ENCODE results near the gene MLYCD.

Gene MLYCD

GRCh38 chr16:83954577-83955016, 55.7 kb downstream of the MLYCD start:
- H3K9ac ChIP-seq = no peak overlapping the region
- no peak overlapping the region for H3K27ac ChIP-seq
- no peak overlapping the region for H2AFZ ChIP-seq
- H3K36me3 ChIP-seq (ENCODE audit: control insufficient read depth, insufficient read depth, low read length) = no peaks in the 10 kb centered on the region
- no peaks in the 10 kb centered on the region for H3K79me2 ChIP-seq
- peak overlapping the region; percentile 95 for H3K4me2 ChIP-seq (ENCODE audit: low read length)
- TF ChIP-seq CTCF (IDR thresholded peaks at IDR 0.05) = no peak
- H3K27me3 ChIP-seq (ENCODE audit: control insufficient read depth, insufficient read depth, low read length) = no peaks in the 10 kb centered on the region
- no peaks in the 10 kb centered on the region for H3K9me3 ChIP-seq (ENCODE audit: control insufficient read depth, low read length)
- H3K4me3 ChIP-seq (ENCODE audit: low read depth, low read length) = no peak overlapping the region
- peaks cover 13% of the 10 kb centered on the region for H3K4me1 ChIP-seq

GRCh38 chr16:83955218-83956130, 56.6 kb downstream of the MLYCD start:
- Histone ChIP-seq H3K4me1 (peaks cover 13% of the 10 kb centered on the region), H3K9ac (no peak overlapping the region), H3K4me2 (ENCODE audit: low read length) (no peak overlapping the region), H2AFZ (no peak overlapping the region), H3K4me3 (ENCODE audit: low read depth, low read length) (no peak overlapping the region), H3K27me3 (ENCODE audit: control insufficient read depth, insufficient read depth, low read length) (no peaks in the 10 kb centered on the region), H3K36me3 (ENCODE audit: control insufficient read depth, insufficient read depth, low read length) (no peaks in the 10 kb centered on the region), H3K79me2 (no peaks in the 10 kb centered on the region), H3K9me3 (ENCODE audit: control insufficient read depth, low read length) (no peaks in the 10 kb centered on the region), H3K27ac (no peak overlapping the region)
- no peak for TF ChIP-seq CTCF (IDR thresholded peaks at IDR 0.05)

- Histone ChIP-seq H3K9ac (no peak overlapping the region), H3K4me3 (ENCODE audit: low read depth, low read length) (no peak overlapping the region), H3K4me1 (peaks cover 13% of the 10 kb centered on the region), H3K79me2 (no peaks in the 10 kb centered on the region), H3K9me3 (ENCODE audit: control insufficient read depth, low read length) (no peaks in the 10 kb centered on the region), H3K27me3 (ENCODE audit: control insufficient read depth, insufficient read depth, low read length) (no peaks in the 10 kb centered on the region), H3K4me2 (ENCODE audit: low read length) (no peak overlapping the region), H2AFZ (peak overlapping the region; percentile 27), H3K36me3 (ENCODE audit: control insufficient read depth, insufficient read depth, low read length) (no peaks in the 10 kb centered on the region), H3K27ac (no peak overlapping the region)
- TF ChIP-seq CTCF (IDR thresholded peaks at IDR 0.05) = peak; percentile 86
Measured at GRCh38 chr16:83956336-83957289, 57.7 kb downstream of the MLYCD start.

- no peak for TF ChIP-seq CTCF (IDR thresholded peaks at IDR 0.05)
- Histone ChIP-seq H3K36me3 (ENCODE audit: control insufficient read depth, insufficient read depth, low read length) (no peaks in the 10 kb centered on the region), H3K9ac (no peak overlapping the region), H2AFZ (no peak overlapping the region), H3K4me3 (ENCODE audit: low read depth, low read length) (no peak overlapping the region), H3K27ac (no peak overlapping the region), H3K79me2 (no peaks in the 10 kb centered on the region), H3K4me1 (peaks cover 12% of the 10 kb centered on the region), H3K27me3 (ENCODE audit: control insufficient read depth, insufficient read depth, low read length) (no peaks in the 10 kb centered on the region), H3K4me2 (ENCODE audit: low read length) (no peak overlapping the region), H3K9me3 (ENCODE audit: control insufficient read depth, low read length) (no peaks in the 10 kb centered on the region)
Measured at GRCh38 chr16:83957296-83957855, 58.5 kb downstream of the MLYCD start.

Measured in parathyroid adenoma (tissue), 2 donors.